RWPE1 (cell line): ENCODE data around the gene NAALADL2.

ENCODE experiments used
- CTCF ChIA-PET: fragments of 350-600 bp; sonication (Branson Sonifier 250); formaldehyde crosslinking; extraction: SDS; loops from one replicate; lab custom pipeline; 2021; lab: Yijun Ruan, JAX
- POLR2A ChIA-PET: fragments of 400-600 bp; formaldehyde crosslinking; extraction: SDS; loops from one replicate; lab custom pipeline; 2020; ENCODE audit warnings: antibody characterized with exemption; ENCODE audit not compliant: low non-redundant PET; lab: Yijun Ruan, JAX
- DNase-seq: peaks from one replicate; pipeline ENCODE4 v3.0.0; 2012; ENCODE audit warnings: low spot score
- H3K27ac ChIP-seq: fragments of 450-650 bp; 2 replicates; pipeline ENCODE4 v1.5.1; 2017
- CTCF ChIP-seq: fragments of 450-650 bp; conservative IDR thresholded peaks from 2 replicates; pipeline ENCODE4 v1.5.1; 2017; ENCODE audit warnings: low read depth, mild to moderate bottlenecking

NAALADL2 gene

GRCh38 chr3:174822320-174822719, 36.8 kb upstream of the NAALADL2 start:
- ChIA-PET POLR2A (no interaction called here), CTCF (interaction anchor here (0.6 kb wide), 2 partner anchors 1724 to 1827 kb away, joined by 3 to 4 read pairs; no protein-coding TSS in a partner anchor)
- H3K27ac ChIP-seq = no peak overlapping the region
- no peak for DNase-seq
- no peak for TF ChIP-seq CTCF

- CTCF ChIA-PET = no interaction called here
- POLR2A ChIA-PET = no interaction called here
- TF ChIP-seq CTCF = no peak
Observed at GRCh38 chr3:174826069-174826468, 33.1 kb upstream of the NAALADL2 start.

GRCh38 chr3:174844746-174845145, 14.4 kb upstream of the NAALADL2 start:
- ChIA-PET POLR2A (no interaction called here), CTCF (no interaction called here)
- no peak overlapping the region for H3K27ac ChIP-seq
- TF ChIP-seq CTCF = no peak
- DNase-seq = no peak

More at GRCh38 chr3:174826069-174826468, 33.1 kb upstream of the NAALADL2 start:
- H3K27ac ChIP-seq = no peak overlapping the region
- DNase-seq = no peak

GRCh38 chr3:174846055-174846454, 13.1 kb upstream of the NAALADL2 start:
- no peak overlapping the region for H3K27ac ChIP-seq
- POLR2A ChIA-PET = no interaction called here
- TF ChIP-seq CTCF = no peak
- CTCF ChIA-PET = no interaction called here
- DNase-seq = no peak

GRCh38 chr3:174854987-174855386, 4.1 kb upstream of the NAALADL2 start:
- ChIA-PET POLR2A (no interaction called here), CTCF (interaction anchor here (0.6 to 0.8 kb wide), 2 partner anchors 15 to 312 kb away, joined by 3 read pairs; no protein-coding TSS in a partner anchor)
- TF ChIP-seq CTCF = no peak
- no peak overlapping the region for H3K27ac ChIP-seq
- no peak for DNase-seq

GRCh38 chr3:174857301-174857700, 1.8 kb upstream of the NAALADL2 start:
- POLR2A ChIA-PET = no interaction called here
- TF ChIP-seq CTCF = no peak
- H3K27ac ChIP-seq = no peak overlapping the region
- CTCF ChIA-PET = interaction anchor here (0.7 kb wide), 1 partner anchor 1579 kb away, joined by 3 read pairs; no protein-coding TSS in a partner anchor
- no peak for DNase-seq
